Measurements from ENCODE around the gene NGEF.

NGEF gene

DNA sequence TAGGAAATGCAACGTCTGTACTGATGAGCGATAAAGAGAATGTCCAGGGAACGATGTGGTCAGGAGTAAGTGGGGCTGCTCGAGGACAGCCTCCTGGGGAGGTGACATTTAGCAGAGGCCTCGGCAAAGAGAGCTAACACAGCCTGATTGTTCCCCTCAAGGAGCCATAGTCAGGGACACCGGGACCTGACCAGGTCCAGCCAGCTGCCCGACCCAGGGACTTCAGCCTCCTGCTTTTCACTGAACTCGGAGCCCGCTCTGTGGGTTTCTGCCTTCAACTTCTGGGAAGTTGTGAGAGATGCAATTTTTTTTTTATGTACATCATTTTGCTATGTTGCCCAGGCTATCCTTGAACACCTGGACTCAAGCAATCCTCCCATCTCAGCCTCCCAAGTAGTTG is 29.5 kb upstream of the NGEF start:
- DNase-seq (ENCODE audit: extremely low read depth, low read depth) = no peak
- no peak overlapping the region for H3K4me3 ChIP-seq (replicated peaks; ENCODE audit: low read depth, low read length)
- TF ChIP-seq, protein P1, sequence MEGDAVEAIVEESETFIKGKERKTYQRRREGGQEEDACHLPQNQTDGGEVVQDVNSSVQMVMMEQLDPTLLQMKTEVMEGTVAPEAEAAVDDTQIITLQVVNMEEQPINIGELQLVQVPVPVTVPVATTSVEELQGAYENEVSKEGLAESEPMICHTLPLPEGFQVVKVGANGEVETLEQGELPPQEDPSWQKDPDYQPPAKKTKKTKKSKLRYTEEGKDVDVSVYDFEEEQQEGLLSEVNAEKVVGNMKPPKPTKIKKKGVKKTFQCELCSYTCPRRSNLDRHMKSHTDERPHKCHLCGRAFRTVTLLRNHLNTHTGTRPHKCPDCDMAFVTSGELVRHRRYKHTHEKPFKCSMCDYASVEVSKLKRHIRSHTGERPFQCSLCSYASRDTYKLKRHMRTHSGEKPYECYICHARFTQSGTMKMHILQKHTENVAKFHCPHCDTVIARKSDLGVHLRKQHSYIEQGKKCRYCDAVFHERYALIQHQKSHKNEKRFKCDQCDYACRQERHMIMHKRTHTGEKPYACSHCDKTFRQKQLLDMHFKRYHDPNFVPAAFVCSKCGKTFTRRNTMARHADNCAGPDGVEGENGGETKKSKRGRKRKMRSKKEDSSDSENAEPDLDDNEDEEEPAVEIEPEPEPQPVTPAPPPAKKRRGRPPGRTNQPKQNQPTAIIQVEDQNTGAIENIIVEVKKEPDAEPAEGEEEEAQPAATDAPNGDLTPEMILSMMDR (IDR thresholded peaks at IDR 0.05; ENCODE audit: low read depth, low read length, missing control alignments) = no peak

DNA sequence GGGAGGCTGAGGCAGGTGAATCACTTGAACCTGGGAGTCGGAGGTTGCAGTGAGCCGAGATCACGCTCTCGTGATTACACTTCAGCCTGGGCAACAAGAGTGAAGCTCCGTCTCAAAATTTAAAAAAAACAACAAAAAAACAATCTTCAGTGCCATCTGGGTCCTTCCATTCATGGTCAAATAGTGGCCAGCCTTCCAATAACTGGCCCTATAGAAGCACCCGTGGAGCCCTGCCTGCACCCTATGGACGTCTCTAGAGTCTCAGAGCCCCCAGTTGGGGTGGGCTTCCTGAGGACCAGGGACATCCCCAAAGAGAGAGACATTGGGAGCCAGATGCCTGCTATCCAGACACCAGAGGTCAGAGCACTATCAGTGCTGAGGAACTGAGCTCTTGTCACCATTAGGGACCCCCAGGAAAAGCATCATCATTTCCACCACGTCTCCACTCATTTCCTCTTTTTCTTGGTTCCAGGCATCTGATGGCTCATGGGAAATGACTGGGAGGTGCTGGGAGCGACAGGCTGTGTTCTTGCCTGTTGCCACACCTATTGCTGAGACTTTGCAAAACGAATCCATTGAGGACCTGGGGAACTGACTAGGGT is 28.8 kb upstream of the NGEF start:
- H3K4me3 ChIP-seq (replicated peaks; ENCODE audit: low read depth, low read length) = no peak overlapping the region
- TF ChIP-seq, protein P1 (IDR thresholded peaks at IDR 0.05; ENCODE audit: low read depth, low read length, missing control alignments) = no peak
- no peak for DNase-seq (ENCODE audit: extremely low read depth, low read depth)

DNA sequence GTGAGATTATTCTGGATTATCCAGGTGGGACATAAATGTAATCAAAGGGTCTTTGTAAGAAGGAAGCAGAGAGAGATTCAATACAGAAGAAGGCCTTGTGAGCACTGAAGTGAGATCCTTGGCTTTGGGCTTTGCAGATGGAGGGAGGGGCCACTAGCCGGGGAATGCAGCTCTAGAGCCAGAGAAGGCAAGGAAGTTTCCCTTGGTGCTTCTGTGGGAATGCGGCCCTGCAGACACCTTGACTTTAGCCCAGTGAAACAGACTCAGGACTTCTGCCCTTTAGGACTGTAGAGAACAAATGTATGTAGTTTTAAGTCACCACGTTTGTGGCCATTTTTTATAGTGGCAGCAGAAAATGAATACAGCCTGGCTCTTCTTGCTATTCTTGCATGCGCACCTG is 27.5 kb upstream of the NGEF start:
- TF ChIP-seq, protein P1 (IDR thresholded peaks at IDR 0.05; ENCODE audit: low read depth, low read length, missing control alignments) = no peak
- H3K4me3 ChIP-seq (replicated peaks; ENCODE audit: low read depth, low read length) = no peak overlapping the region
- no peak for DNase-seq (ENCODE audit: extremely low read depth, low read depth)

DNA sequence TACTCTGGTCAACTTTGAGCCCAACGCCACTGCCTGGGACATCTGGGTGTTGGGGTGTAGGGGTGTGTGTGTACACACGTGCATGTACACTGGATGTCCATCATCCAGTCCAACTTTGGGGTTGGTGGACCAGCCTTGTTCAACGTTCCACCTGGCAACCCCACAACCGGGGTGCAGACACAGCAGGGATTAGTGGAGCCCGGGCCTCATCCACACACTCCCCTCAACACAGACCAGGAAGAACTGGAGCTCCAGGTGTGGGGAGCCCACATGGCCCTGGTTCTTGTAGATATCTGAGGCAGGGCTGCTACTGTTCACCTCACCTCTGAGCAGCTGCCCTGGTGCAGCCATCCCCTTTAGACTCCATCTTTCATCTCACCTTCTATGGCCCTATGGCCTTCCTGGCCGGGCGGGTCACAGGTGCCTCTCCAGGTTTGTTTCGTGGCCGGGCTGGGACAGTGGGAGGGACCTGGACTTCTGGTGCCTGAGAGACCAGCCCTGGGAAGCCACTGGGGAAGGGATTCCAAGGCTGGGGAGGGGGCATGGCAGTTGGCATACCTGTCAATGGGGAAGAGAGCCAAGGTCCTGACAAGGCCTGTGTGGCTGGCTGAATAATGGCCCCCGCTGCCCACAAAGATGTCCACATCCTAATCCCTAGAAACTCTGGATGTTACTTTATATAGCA is 26.9 kb upstream of the NGEF start:
- no peak overlapping the region for H3K4me3 ChIP-seq (replicated peaks; ENCODE audit: low read depth, low read length)
- no peak for DNase-seq (ENCODE audit: extremely low read depth, low read depth)
- TF ChIP-seq, protein P1 (IDR thresholded peaks at IDR 0.05; ENCODE audit: low read depth, low read length, missing control alignments) = no peak

DNA sequence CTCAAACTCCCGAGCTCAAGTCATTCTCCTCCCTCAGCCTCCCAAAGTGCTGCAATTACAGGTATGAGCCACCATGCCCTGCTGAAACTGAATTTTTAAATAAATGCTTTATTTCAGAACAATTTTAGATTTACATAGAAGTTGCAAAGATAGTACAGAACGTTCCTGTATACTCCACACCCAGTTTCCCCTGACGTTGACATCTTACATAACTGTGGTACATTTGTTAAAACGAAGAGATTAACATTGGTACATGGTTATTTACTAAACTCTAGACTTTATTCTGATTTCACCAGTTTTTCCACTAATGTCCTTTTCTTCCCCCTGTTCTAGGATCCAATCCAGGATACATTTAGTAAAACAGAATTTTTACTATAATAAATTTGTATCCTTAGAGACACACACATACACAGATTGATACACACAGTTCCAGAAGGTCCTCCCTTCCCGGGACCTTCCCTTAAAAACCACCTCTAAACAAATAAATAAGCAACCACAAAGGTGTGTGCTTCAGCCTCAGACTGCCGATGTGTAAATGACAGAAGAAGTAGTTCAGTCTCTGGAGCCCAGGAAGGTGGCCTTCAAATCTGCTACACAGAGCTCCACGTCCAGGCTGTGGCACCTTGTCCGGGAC is 26.3 kb upstream of the NGEF start:
- TF ChIP-seq, protein P1 (IDR thresholded peaks at IDR 0.05; ENCODE audit: low read depth, low read length, missing control alignments) = no peak
- DNase-seq (ENCODE audit: extremely low read depth, low read depth) = no peak
- H3K4me3 ChIP-seq (replicated peaks; ENCODE audit: low read depth, low read length) = no peak overlapping the region

DNA sequence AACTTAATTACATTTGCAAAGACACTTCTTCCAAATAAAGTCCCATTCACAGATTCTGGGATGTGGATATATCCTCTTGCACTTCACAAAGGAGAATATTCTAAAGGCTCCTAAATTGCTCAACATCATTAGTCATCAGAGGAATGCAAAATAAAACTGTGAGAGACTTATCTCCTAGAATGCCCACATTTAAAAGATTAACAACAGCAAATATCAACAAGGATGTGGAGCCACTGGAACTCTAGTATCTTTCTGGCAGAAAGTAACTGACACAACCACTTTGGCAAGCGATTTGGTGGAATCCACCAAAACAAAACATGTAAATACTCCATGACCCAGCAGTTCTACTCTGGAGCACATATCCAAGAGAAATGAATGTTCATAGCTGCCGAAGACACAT is 24.0 kb upstream of the NGEF start:
- TF ChIP-seq, protein P1 (IDR thresholded peaks at IDR 0.05; ENCODE audit: low read depth, low read length, missing control alignments) = no peak
- no peak for DNase-seq (ENCODE audit: extremely low read depth, low read depth)
- no peak overlapping the region for H3K4me3 ChIP-seq (replicated peaks; ENCODE audit: low read depth, low read length)
